Measurements from ENCODE around the gene CRK.

CRK gene

DNA sequence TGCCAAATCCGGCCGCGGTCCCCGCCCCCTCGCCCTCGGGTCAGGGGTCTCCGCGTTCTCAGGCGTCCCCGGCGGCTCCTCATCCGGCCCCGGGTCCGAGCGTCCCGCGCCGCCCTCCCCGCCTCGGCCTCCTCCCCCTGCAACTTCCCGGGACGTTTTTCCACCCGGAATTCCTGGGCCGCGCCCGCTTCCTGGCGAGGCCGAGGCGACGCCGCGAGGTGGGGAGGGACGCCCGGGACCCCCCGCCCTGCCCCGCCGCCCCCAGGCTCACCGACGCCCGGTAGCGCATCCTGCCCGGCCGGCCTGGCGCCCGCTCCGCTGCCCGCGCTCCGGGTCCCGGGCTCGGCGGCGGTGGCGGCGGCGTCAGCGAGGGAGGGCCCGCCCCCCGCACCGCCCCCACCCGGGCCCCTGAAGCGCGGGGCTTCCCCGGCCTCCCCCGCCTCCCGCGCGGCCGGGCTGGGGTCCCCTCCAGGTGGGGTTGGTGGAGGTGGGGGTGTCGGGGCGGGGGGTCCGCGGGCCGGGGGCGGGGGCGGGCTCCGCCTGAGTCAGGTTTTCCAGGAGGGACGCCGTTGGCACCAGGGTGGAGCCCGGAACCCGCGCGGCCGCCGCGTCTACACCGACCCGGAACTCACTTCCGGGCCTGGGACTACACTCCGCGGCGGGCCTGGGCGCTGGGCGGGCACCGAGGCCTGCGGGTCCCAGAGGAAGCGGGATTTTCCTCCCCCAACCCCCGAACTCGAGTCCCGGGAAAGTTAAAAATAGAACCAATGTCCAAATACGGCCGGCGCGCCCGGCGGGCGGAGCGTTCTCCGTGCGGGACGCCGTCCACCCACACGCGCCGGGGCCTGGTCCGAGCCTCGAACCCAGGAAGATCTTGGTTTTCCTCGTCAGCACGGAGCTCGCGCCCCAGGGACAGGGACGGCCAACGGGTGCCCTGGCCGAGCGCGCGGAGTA lies 29.7 kb upstream of the CRK start:
- peak; percentile 63 for DNase-seq

- peak; percentile 31 for DNase-seq
Measured at GRCh38 chr17:1484676-1485422, 28.8 kb upstream of the CRK start.

DNA sequence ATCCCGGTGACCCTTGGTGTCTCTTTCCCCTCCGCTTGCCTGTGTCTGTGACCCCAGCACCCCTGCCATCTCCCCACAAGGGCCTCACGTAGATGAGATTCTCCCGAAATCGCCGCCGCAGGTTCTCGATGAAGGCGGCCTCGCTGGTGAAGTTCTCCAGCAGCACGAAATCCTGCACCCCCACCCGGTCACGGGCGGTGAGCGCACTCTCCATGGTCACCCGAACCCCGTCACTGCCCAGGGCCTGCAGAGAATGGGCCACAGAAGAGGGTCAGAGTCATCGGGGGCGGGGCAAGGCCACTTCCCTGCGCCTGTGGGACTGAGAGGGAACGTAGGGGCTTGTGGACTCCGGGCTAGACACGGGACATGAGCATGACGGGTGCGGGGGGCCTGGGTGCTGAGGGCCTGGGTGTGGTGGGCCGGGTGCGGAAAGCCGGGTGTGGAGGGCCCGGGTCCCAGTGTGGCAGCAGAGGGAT lies 28.1 kb upstream of the CRK start:
- no peak for DNase-seq

DNA sequence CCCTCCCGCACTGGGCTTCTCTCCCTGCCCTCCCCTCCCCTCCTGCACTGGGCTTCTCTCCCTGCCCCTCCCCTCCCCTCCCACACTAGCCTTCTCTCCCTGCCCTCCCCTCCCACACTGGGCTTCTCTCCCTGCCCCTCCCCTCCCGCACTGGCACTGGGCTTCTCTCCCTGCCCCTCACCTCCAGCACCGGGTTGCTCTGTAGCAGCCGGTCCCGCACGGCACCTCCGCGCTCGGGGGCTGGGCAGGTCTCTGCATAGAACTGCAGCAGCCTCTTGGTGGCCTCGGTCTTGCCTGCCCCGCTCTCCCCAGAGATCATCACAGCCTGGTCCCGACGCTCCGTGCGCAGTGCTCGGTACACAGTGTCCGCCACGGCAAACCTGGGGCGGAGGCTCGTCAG lies 26.6 kb upstream of the CRK start:
- no peak for DNase-seq

DNA sequence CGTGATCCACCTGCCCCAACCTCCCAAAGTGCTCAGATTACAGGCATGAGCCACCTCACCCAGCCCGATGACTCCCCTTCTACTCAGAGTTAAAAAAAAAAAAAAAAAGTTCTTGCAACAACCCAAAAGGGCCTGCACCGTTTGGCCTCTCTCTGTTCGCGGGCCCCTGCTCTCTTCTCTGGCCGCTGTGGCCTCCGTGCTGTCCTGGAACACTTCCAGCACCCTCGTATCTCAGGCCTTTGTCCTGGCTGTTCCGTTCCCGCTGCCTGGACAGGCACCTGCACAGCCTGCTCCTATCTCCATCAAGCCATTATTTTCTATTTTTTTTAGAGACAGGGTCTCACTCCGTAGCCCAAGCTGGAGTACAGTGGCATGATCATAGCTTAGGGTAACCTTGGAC lies 25.7 kb upstream of the CRK start:
- no peak for DNase-seq

- DNase-seq, result no peak
Measured at GRCh38 chr17:1480747-1481465, 24.9 kb upstream of the CRK start.

GRCh38 chr17:1478418-1478817 lies 22.4 kb upstream of the CRK start:
- no peak for DNase-seq

- no peak for DNase-seq
Measured at GRCh38 chr17:1475321-1475854, 19.4 kb upstream of the CRK start.

DNA sequence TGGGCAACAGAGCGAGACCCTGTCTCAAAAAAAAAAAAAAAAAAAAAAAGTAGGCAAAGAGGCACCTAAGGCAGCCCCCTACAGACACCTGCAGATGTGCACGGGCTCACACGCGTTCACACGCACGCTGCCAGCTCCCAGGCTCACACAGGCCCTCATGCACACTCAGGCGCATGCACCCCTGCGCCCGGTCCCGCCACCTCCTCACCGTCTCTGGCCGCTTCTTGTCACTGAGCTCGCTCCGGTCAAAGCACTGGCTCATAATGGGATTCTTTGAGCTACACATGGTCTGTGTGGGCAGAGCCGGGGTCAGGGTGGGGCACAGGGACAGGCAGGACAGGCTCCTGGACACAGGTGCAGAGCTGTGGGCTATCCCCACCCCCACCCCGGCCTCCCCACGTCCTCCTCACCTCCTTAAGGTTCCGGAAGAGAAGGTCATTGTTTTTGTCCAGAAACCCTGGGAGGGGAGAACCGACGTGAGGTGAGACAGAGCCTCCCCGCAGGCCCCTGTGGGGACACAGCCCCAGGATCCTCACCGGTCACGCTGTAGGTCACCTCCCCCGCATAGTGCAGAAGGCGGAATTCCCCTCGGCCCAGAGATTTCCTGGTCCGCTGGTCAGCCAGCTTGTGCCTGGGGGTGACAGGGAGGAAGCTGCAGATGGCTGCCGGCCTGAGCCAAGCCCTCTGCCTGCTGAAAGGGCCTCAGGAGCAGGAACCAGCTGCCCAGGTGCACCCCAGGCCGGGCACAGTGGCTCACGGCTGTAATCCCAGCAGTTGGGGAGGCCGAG lies 18.6 kb upstream of the CRK start:
- no peak for DNase-seq

DNA sequence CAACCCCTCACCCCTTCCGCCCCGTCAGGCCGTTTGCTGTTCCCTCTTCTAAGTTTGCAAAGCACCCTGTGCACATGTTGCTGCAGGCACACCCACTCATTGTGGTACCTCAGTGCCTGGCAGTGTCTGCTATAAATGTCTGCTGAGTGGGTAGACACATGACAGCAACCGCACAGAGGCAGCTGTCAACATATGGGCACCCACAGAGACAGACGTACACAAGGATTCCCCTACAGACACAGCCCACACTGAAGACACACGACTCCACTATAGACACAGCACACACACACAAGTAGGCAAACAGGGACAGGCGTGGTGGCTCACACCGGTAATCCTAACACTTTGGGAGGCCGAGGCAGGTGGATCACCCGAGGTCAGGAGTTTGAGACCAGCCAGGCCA lies 17.8 kb upstream of the CRK start:
- no peak for DNase-seq

DNA sequence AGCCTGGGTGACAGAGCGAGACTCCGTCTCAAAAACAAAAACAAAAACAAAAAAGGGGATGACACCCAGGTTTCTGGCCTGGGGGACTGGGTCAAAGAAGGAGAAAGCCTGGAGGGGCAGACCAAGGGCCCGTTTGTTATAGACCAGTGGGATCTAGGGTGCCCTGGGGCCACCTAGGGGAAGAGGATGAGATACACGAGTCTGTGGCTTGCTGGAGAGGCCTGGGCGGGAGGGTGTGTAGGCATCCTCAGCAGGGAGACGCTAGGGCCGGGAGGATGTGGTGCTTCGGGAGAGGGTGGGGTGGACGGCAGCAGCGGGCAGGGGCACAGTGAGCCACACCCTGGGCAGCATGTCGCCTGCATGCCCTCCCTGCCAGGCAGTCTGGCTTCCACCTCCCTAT lies 17.1 kb upstream of the CRK start:
- no peak for DNase-seq

DNA sequence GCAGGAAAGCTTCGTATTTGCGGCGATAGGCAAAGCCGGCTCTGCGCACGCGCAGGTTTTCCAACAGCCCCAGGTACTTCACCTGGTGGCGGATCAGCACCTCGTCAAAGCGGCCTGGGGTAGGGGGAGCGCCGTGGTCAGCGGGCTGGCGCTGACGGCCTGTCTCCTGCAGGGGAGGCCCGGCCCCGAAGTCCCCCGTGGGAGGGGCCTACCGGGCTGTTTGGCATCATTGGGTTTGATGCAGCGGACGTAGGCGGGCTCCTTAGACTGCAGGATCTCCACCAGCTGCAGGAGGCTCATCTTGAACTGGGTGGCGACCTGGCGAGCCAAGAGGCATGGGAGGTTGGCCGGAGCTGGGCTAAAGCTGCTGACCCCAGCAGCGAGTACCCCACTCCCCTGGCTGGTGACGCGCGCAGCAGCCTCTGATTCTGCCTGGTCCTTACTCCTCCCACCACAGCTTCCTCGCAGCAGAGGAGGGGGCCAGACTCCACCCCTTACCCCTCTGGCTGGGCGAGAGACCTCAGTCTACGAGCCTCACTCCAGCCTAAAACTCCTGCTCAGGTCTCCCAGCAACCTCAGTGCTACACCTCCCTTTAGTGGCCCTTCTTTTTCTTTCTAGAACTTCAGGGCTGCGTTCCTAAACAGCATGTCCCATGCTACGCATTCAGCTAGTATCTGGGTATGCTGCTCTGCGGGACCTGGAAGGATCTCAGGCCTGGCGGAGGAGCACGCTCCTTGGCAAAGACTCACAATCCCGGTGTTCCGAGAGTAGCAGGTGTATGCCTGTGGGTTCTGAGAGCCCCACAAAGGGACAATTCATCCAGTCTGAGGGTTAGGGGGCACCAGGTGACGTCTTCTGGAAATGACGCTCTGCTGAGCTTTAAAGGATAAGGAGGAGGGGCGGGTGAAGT lies 16.1 kb upstream of the CRK start:
- no peak for DNase-seq

DNA sequence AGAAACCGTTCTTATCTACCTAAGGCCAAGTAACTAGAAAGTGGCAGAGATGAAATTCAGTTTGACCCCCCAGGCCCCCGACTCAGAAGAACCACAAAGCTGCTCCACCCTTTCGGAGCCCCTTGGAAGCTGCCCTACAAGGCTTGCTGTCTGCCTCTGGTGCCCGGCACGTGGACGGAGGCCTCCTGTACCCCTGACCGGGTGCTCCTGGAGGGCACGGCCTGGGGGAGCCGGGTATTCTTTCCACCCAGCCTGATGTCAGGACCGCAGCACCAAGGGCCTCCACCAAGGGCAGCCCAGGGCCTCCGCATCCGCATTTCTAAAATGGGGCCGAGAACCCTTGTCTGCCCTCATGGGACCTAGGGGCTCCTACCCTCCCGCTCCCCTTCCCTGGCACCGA lies 15.5 kb upstream of the CRK start:
- no peak for DNase-seq

DNA sequence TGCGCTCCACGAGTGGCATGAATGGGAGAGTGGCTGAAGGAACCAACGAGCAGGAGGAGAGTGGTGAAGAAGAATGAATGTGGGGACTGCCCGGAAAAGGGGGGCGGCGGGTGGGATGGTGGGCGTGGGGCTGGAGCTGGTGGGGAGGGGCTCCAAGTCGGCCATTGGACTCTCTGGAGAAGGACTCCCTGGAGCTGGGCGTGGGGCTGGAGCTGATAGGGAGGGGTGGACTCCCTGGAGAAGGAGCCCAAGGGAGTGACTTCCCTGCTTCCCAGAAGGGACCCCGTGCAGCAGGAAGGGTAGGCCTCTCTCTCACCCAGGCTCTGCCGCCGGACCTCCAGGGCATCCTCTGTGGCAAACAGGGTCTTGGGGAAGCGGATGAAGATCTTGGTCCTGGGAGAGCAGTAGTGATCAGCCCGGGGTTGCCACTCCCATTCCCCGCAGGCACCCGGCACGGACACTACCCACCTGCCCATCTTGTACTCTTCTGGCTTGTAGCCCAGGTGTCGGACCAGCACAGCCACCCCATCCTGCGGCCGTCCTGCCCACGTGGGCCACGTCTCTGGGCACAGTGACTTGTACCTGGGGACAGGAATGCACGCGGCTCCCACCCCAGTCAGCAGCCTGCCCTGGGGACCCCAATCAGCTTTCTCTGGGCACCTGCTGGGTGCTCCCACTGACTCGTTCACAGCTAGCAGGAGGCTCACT lies 14.9 kb upstream of the CRK start:
- DNase-seq, result no peak

GRCh38 chr17:1470071-1470754 lies 14.2 kb upstream of the CRK start:
- DNase-seq, result no peak

- no peak for DNase-seq
Measured at GRCh38 chr17:1469231-1469852, 13.3 kb upstream of the CRK start.

DNA sequence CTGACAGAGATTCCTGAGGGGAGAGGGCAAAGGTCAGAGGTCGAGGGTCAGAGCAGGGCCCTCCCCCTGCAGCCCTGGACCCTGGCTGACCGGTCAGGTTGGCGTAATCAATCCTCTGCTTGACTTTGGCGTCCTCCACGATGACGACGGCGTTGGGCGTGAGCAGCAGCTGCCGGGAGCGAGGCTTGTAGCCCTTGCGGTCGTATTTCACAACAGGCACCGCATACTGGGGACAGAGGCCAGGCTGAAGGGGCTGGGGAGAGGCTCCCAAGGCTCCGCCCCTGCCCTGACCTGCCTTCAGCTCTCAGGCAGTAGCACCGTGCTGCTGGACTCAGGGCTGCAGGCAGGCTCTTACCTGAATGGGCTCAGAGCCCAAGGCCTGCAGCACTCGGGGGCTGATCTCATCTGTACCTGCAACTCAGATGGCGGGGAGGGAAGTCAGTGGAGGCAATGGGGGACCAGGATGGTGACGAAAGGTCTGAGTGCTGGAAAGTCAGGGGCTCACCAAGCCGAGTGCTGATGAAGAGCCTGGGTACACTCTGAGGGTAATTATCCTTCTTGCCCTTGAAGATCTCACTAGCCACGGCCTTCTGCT lies 12.0 kb upstream of the CRK start:
- DNase-seq, result no peak

DNA sequence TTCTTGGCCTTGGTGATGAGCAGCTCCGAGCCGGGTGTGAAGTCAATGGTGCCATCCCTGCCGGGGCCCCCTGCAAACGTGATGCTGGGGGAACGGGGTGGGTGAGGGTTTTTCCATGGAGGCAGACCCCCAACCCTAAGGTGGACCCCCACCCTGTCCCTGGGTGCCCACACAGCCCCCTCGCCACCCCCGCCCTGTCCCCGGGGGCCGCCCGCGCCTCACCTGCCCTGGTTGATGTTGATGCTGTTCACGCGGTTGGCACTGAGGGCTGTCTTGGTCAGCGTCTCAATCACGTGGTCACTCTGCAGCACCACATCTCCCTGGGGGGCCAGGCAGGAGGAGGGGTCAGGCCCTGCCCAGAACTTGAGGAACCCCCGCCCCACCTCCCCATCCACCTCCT lies 11.2 kb upstream of the CRK start:
- no peak for DNase-seq

DNA sequence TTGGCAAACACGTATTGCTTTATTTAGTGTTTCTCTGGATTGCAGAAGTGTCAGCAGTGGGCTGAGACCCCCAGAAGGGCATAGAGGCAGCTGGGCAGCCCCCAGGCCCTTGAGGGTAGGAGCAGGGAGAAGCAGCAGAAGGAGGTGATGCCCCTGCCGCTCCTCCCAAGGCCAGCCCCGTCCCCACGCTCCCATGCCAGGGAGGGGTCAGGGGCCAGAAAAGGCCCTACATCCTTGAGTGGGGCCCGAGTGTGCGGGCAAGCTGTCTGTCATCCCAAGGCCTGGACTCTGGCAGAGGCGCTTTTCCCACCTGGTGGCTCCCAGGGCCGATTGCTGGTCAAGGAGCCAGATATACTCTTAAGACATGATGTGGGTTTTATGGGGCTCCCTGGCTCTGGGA lies 8.2 kb upstream of the CRK start:
- no peak for DNase-seq
